Stomach (tissue), 4 donors: ENCODE measurements around the gene ASMT.

Experiments used
- POLR2A ChIP-seq, 4 donors: fragments of 450-650 bp; IDR thresholded peaks; one replicate each; pipeline ENCODE4 v1.6.1; 2016; ENCODE audit warnings: antibody characterized with exemption in 4 of 4, control low read depth in 2 of 4, mild to moderate bottlenecking in 1 of 4, moderate library complexity in 1 of 4
- TF ChIP-seq, protein P1 (sequence below), 7 experiments: fragments of 450-650 bp in 4 of 7; fragments of 200-600 bp in 3 of 7; sonication (generic) in 3 of 7; IDR thresholded peaks; one replicate each; pipeline ENCODE4 v1.5.1; 2016 to 2019; ENCODE audit warnings: antibody characterized with exemption in 7 of 7, control low read depth in 2 of 7, mild to moderate bottlenecking in 1 of 7

GRCh38 chrX:1601051-1601767 lies 13.7 kb upstream of the ASMT start:
- no peak for TF ChIP-seq POLR2A (IDR thresholded peaks at IDR 0.05)
- TF ChIP-seq, protein P1, sequence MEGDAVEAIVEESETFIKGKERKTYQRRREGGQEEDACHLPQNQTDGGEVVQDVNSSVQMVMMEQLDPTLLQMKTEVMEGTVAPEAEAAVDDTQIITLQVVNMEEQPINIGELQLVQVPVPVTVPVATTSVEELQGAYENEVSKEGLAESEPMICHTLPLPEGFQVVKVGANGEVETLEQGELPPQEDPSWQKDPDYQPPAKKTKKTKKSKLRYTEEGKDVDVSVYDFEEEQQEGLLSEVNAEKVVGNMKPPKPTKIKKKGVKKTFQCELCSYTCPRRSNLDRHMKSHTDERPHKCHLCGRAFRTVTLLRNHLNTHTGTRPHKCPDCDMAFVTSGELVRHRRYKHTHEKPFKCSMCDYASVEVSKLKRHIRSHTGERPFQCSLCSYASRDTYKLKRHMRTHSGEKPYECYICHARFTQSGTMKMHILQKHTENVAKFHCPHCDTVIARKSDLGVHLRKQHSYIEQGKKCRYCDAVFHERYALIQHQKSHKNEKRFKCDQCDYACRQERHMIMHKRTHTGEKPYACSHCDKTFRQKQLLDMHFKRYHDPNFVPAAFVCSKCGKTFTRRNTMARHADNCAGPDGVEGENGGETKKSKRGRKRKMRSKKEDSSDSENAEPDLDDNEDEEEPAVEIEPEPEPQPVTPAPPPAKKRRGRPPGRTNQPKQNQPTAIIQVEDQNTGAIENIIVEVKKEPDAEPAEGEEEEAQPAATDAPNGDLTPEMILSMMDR (IDR thresholded peaks at IDR 0.05), result no peak
